Keratinocyte (primary cell): ENCODE results near the gene PADI4. TPM values are rescaled to one million over a fixed set of nuclear protein-coding genes. Genes with fewer than 3 reads are reported as not detected.

Experiments used
- DNase-seq: peaks from one replicate; pipeline ENCODE4 v3.0.0-alpha.2; 2011; ENCODE audit warnings: low read depth, missing footprints, low spot score
- FAIRE-seq: peaks from 2 replicates; lab custom pipeline; 2011; peaks lifted over from hg19 to GRCh38; lab: Jason Lieb, UNC
- H2AFZ ChIP-seq: 2 replicates; pipeline ENCODE4 v1.6.0; 2012; ENCODE audit warnings: low read length, control low read depth, inconsistent platforms; ENCODE audit not compliant: control insufficient read depth
- H3K27ac ChIP-seq: 2 replicates; pipeline ENCODE4 v1.5.1; 2011; ENCODE audit warnings: low read length; ENCODE audit not compliant: control insufficient read depth, insufficient read depth
- H3K27me3 ChIP-seq: 3 replicates; pipeline ENCODE4 v1.6.0; 2011; ENCODE audit warnings: low read length; ENCODE audit not compliant: control insufficient read depth, insufficient read depth; ENCODE audit errors: extremely low read depth
- H3K36me3 ChIP-seq, 2 experiments: 2 replicates in 1 of 2; 3 replicates in 1 of 2; pipeline ENCODE4 v1.5.1; 2011; ENCODE audit warnings: low read length in 2 of 2, mild to moderate bottlenecking in 1 of 2; ENCODE audit not compliant: control insufficient read depth in 2 of 2, insufficient read depth in 2 of 2; ENCODE audit errors: extremely low read depth in 1 of 2
- H3K4me1 ChIP-seq: 3 replicates; pipeline ENCODE4 v1.5.1; 2011; ENCODE audit warnings: low read length; ENCODE audit not compliant: control insufficient read depth, insufficient read depth; ENCODE audit errors: extremely low read depth
- H3K4me2 ChIP-seq: 3 replicates; pipeline ENCODE4 v1.6.0; 2011; ENCODE audit warnings: low read depth, low read length; ENCODE audit not compliant: control insufficient read depth, insufficient read depth; ENCODE audit errors: extremely low read depth
- H3K4me3 ChIP-seq, 3 experiments: fragments of 200-600 bp in 1 of 3; sonication (generic) in 1 of 3; 2 replicates in 2 of 3; 3 replicates in 1 of 3; pipeline ENCODE4 v1.5.1; 2011 to 2016; ENCODE audit warnings: low read length in 3 of 3, mild to moderate bottlenecking in 3 of 3, control low read depth in 2 of 3, inconsistent platforms in 1 of 3, low read depth in 1 of 3, mixed read lengths in 1 of 3, mixed run types in 1 of 3, moderate library complexity in 1 of 3; ENCODE audit not compliant: control insufficient read depth in 2 of 3, insufficient read depth in 2 of 3; ENCODE audit errors: extremely low read depth in 1 of 3
- H3K79me2 ChIP-seq: 2 replicates; pipeline ENCODE4 v1.6.0; 2012; ENCODE audit warnings: low read length; ENCODE audit not compliant: control insufficient read depth, insufficient read depth
- H3K9ac ChIP-seq: 3 replicates; pipeline ENCODE4 v1.6.0; 2011; ENCODE audit warnings: low read length; ENCODE audit not compliant: control insufficient read depth, insufficient read depth; ENCODE audit errors: extremely low read depth
- H3K9me1 ChIP-seq: 3 replicates; pipeline ENCODE4 v1.6.0; 2011; ENCODE audit warnings: low read length; ENCODE audit not compliant: control insufficient read depth, insufficient read depth; ENCODE audit errors: extremely low read depth
- H3K9me3 ChIP-seq: 2 replicates; pipeline ENCODE4 v1.5.1; 2012; ENCODE audit warnings: low read depth, low read length; ENCODE audit not compliant: control insufficient read depth
- H4K20me1 ChIP-seq: 3 replicates; pipeline ENCODE4 v1.6.0; 2011; ENCODE audit warnings: low read length; ENCODE audit not compliant: control insufficient read depth, insufficient read depth; ENCODE audit errors: extremely low read depth
- EZH2 ChIP-seq: IDR thresholded peaks from one replicate; pipeline ENCODE4 v1.6.1; 2012; ENCODE audit warnings: inconsistent platforms, mild to moderate bottlenecking, low read length, moderate library complexity
- dilution Hi-C: fragments of 300-500 bp; cut with MboI; formaldehyde crosslinking; loops from one replicate; pipeline ENCODE4 v1.7.0; 2020; ENCODE audit warnings: low sequenced_read_pairs; ENCODE audit not compliant: extremely low pct_ligation_motif_present
- polyA plus RNA-seq, 5 experiments: library from polyadenylated mRNA; depleted of rRNA in 3 of 5; stranded (reverse) in 3 of 5; stranded (forward) in 1 of 5; unstranded in 1 of 5; fragments of >200 nt; gene quantifications; 1 replicate in 1 of 5; 2 replicates in 3 of 5; 3 replicates in 1 of 5; pipeline versions ENCODE4 v1.2.1 to v1.2.3, GENCODE V29; 2011 to 2012; ENCODE audit warnings: missing spikeins in 2 of 5, low read depth in 1 of 5, low replicate concordance in 1 of 5
- TF ChIP-seq, protein P1 (sequence below), 3 experiments: IDR thresholded peaks in 1 of 3; conservative IDR thresholded peaks in 1 of 3; optimal IDR thresholded peaks in 1 of 3; 2 replicates in 2 of 3; 3 replicates in 1 of 3; pipeline versions ENCODE3 to v1.5.1; 2011; ENCODE audit warnings: low read length in 3 of 3, mild to moderate bottlenecking in 3 of 3, moderate library complexity in 2 of 3, control low read depth in 1 of 3, inconsistent platforms in 1 of 3; ENCODE audit not compliant: insufficient read depth in 2 of 3; ENCODE audit errors: extremely low read depth in 1 of 3

Gene PADI4
- polyA plus RNA-seq, 1 donor (not counting 4 experiments of a cell fraction or from before 2014, with no cell fraction given): 0.03 TPM

DNA sequence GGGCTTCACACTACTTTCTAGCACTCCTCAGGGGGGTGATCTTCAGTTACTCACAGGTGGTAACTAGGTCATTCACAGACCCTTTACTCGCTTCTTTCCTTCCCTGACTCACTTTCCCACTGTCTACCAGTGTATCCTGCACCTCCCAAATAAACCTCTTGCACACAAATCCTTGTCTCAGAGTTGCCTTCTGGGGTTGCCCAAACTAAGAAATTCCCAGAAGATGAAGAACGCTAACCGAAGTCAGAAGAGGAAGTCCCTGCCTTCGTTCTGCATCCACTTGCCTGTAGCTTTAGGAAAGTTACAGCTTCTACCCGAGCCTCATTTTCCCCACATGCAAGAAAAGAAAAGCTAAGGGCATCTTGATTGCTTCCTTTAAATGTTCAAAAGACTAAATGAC lies 11.9 kb upstream of the PADI4 start:
- H3K4me2 ChIP-seq: no peak overlapping the region
- H4K20me1 ChIP-seq: no peaks in the 10 kb centered on the region
- H3K36me3 ChIP-seq: no peaks in the 10 kb centered on the region
- TF ChIP-seq, protein P1, sequence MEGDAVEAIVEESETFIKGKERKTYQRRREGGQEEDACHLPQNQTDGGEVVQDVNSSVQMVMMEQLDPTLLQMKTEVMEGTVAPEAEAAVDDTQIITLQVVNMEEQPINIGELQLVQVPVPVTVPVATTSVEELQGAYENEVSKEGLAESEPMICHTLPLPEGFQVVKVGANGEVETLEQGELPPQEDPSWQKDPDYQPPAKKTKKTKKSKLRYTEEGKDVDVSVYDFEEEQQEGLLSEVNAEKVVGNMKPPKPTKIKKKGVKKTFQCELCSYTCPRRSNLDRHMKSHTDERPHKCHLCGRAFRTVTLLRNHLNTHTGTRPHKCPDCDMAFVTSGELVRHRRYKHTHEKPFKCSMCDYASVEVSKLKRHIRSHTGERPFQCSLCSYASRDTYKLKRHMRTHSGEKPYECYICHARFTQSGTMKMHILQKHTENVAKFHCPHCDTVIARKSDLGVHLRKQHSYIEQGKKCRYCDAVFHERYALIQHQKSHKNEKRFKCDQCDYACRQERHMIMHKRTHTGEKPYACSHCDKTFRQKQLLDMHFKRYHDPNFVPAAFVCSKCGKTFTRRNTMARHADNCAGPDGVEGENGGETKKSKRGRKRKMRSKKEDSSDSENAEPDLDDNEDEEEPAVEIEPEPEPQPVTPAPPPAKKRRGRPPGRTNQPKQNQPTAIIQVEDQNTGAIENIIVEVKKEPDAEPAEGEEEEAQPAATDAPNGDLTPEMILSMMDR (optimal IDR thresholded peaks at IDR 0.05 in 1 of 3, IDR thresholded peaks at IDR 0.05 in 1 of 3, conservative IDR thresholded peaks at IDR 0.05 in 1 of 3; ENCODE audit: extremely low read depth in 1 of 3, insufficient read depth in 2 of 3, low read length in 3 of 3): no peak
- no peak for TF ChIP-seq EZH2
- no peak overlapping the region for H3K9ac ChIP-seq
- no peaks in the 10 kb centered on the region for H3K9me1 ChIP-seq
- DNase-seq (no peak), FAIRE-seq (peak; percentile 29)
- dilution Hi-C loops: no loop called here
- no peaks in the 10 kb centered on the region for H3K79me2 ChIP-seq
- no peak overlapping the region for H2AFZ ChIP-seq
- H3K4me3 ChIP-seq: no peak overlapping the region
- H3K4me1 ChIP-seq: peaks cover 34% of the 10 kb centered on the region
- peaks cover 2% of the 10 kb centered on the region for H3K9me3 ChIP-seq
- H3K27me3 ChIP-seq: no peaks in the 10 kb centered on the region
- no peak overlapping the region for H3K27ac ChIP-seq

DNA sequence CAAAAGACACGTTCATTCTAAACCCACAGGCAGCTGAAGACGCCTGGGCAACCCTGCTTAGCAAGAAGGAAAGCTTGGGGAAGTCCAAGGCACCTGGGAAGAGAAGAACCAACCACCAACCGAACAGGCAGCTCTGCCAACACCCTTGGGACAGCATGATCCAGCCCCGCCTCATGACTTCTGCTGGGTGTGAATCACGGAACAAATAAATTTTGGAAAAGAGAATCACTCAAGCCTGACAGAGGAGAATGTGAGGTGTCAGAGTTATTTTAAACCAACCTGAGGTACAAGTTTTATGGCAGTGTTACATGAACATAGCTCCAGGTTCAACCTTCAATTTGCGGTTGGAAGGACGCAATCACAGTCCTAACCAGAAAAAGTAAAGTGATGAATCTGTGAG lies 10.0 kb upstream of the PADI4 start:
- Histone ChIP-seq H3K4me3 (no peak overlapping the region), H3K4me1 (peaks cover 17% of the 10 kb centered on the region), H3K4me2 (peak overlapping the region; percentile 62), H2AFZ (peak overlapping the region; percentile 10), H4K20me1 (no peaks in the 10 kb centered on the region), H3K9me1 (no peaks in the 10 kb centered on the region), H3K79me2 (no peaks in the 10 kb centered on the region), H3K9ac (no peak overlapping the region), H3K9me3 (peaks cover 12% of the 10 kb centered on the region), H3K36me3 (no peaks in the 10 kb centered on the region), H3K27me3 (no peaks in the 10 kb centered on the region), H3K27ac (peak overlapping the region; percentile 36)
- DNase-seq: peak; percentile 75
- FAIRE-seq: peak; percentile 97
- dilution Hi-C loops: no loop called here
- no peak for TF ChIP-seq EZH2
- TF ChIP-seq, protein P1 (optimal IDR thresholded peaks at IDR 0.05 in 1 of 3, IDR thresholded peaks at IDR 0.05 in 1 of 3, conservative IDR thresholded peaks at IDR 0.05 in 1 of 3; ENCODE audit: extremely low read depth in 1 of 3, insufficient read depth in 2 of 3, low read length in 3 of 3): no peak
